Nephron (organoid): ENCODE results near the gene ATG14.
"Not testable (repeated sequence)": the region's sequence is repeated elsewhere in the genome, so short reads cannot be mapped to it uniquely, and the experiment has no call there.

ENCODE experiments used
- H3K27ac Mint-ChIP-seq, 3 experiments: 2 replicates each; pipeline ENCODE4 v1.8.0; 2020; ENCODE audit warnings: mixed read lengths in 3 of 3, mild to moderate bottlenecking in 2 of 3, moderate library complexity in 1 of 3
- H3K27me3 Mint-ChIP-seq: 2 replicates; pipeline ENCODE4 v1.8.0; 2021; ENCODE audit warnings: low read depth, mild to moderate bottlenecking, moderate library complexity, mixed read lengths
- H3K36me3 Mint-ChIP-seq: 2 replicates; pipeline ENCODE4 v1.8.0; 2020; ENCODE audit warnings: low read depth, mixed read lengths
- H3K4me1 Mint-ChIP-seq: 2 replicates; pipeline ENCODE4 v1.8.0; 2020; ENCODE audit warnings: mixed read lengths
- H3K4me3 Mint-ChIP-seq, 3 experiments: 2 replicates each; pipeline ENCODE4 v1.8.0; 2020; ENCODE audit warnings: mild to moderate bottlenecking in 3 of 3, mixed read lengths in 3 of 3, moderate library complexity in 2 of 3
- H3K9me3 Mint-ChIP-seq: 2 replicates; pipeline ENCODE4 v1.8.0; 2020; ENCODE audit warnings: mixed read lengths
- TF ChIP-seq, protein P1 (sequence below), 3 experiments: fragments of 200-600 bp; sonication (generic); IDR thresholded peaks; one replicate each; pipeline ENCODE4 v1.5.0; 2021; ENCODE audit warnings: antibody characterized with exemption in 3 of 3; ENCODE audit not compliant: unreplicated experiment in 3 of 3

Gene ATG14

DNA sequence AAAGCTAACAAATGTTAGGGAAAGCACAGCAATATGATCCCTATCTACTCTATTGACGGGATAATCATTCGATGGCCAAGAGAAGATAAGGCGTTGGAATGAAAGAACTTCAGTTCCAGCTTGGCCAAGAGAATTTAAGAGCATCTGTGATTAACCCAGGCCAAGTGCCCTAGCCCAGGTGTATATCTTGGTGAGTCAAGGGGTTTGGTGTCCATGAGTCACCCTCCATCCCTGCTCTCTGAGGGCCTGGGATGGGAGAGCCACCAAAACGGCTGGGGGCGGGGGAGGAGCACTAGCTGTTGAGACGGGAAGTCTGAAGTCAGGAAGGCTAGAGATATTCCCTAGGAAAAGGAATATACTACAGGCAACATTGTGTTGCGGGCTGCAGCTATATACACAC is 15.8 kb upstream of the ATG14 start:
- TF ChIP-seq, protein P1, sequence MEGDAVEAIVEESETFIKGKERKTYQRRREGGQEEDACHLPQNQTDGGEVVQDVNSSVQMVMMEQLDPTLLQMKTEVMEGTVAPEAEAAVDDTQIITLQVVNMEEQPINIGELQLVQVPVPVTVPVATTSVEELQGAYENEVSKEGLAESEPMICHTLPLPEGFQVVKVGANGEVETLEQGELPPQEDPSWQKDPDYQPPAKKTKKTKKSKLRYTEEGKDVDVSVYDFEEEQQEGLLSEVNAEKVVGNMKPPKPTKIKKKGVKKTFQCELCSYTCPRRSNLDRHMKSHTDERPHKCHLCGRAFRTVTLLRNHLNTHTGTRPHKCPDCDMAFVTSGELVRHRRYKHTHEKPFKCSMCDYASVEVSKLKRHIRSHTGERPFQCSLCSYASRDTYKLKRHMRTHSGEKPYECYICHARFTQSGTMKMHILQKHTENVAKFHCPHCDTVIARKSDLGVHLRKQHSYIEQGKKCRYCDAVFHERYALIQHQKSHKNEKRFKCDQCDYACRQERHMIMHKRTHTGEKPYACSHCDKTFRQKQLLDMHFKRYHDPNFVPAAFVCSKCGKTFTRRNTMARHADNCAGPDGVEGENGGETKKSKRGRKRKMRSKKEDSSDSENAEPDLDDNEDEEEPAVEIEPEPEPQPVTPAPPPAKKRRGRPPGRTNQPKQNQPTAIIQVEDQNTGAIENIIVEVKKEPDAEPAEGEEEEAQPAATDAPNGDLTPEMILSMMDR (IDR thresholded peaks at IDR 0.05; ENCODE audit: unreplicated experiment in 3 of 3), result no peak
- no peaks in the 10 kb centered on the region for H3K9me3 Mint-ChIP-seq

DNA sequence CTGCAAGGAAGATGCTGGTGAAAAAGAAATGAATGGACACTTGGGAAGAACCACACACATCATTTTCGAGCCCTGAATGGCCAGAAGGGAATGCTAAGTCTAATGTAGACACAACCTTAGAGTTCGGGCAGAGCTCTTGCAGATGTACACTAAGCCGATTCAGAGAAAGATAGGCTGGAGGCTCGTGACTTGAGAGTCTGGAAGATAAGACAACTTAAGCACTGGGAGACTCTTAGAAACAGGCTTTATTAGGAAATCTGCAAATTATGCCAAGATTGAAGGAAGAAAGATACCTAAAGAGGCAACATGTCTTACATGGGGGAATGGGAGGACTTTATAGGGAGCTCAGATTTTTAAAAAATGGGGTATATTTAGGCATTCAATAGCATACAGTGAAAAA is 15.3 kb upstream of the ATG14 start:
- TF ChIP-seq, protein P1 (IDR thresholded peaks at IDR 0.05; ENCODE audit: unreplicated experiment in 3 of 3), result no peak
- Mint-ChIP-seq H3K27me3 (peaks cover 6% of the 10 kb centered on the region), H3K36me3 (no peaks in the 10 kb centered on the region), H3K4me3 (no peak overlapping the region), H3K9me3 (no peaks in the 10 kb centered on the region), H3K27ac (no peak overlapping the region), H3K4me1 (peaks cover 7% of the 10 kb centered on the region)

More for the DNA sequence above, 15.8 kb upstream of the ATG14 start:
- Mint-ChIP-seq H3K27ac (no peak overlapping the region), H3K36me3 (no peaks in the 10 kb centered on the region), H3K4me1 (peaks cover 7% of the 10 kb centered on the region), H3K4me3 (no peak overlapping the region), H3K27me3 (peaks cover 6% of the 10 kb centered on the region)

DNA sequence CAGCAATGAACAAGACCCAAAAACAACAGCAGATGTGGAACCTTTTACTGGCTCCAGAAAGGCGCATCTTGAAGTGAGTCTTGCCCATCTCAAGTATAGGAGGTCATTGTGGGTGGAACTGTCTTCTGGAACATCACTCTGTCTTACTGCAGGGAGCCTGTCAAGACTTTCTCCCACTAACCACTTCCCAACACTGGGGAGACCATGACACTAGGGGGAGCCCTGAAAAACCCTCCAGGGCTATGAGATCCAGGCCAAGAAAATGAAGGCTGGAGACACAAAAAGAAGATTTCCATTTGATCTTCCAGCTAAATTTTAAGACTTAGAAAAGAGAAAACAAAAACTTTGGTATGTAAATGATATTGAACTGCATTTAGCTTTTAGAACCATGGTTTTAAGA is 13.5 kb upstream of the ATG14 start:
- Mint-ChIP-seq H3K4me3 (no peak overlapping the region), H3K27me3 (peaks cover 6% of the 10 kb centered on the region), H3K27ac (no peak overlapping the region), H3K36me3 (no peaks in the 10 kb centered on the region), H3K9me3 (no peaks in the 10 kb centered on the region), H3K4me1 (peaks cover 7% of the 10 kb centered on the region)
- TF ChIP-seq, protein P1 (IDR thresholded peaks at IDR 0.05; ENCODE audit: unreplicated experiment in 3 of 3), result no peak

DNA sequence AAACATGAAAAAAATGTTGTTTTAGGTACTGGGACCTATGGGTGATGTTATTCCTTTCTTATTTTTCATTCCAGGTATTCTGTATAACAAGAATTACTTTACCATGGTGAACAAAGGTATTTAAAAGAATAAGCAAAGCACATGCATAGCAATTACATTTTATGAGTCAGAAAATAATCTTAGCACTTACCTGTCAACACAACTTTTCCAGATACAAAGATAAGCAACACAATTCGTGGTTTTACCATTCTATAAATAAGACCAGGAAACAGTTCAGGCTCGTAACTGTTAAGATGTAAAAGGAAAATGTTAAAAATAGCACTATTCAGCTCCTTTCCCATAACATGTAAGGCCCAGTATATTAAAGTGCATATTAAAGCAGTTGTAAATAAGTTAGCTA is 12.3 kb upstream of the ATG14 start:
- no peaks in the 10 kb centered on the region for H3K9me3 Mint-ChIP-seq
- TF ChIP-seq, protein P1 (IDR thresholded peaks at IDR 0.05; ENCODE audit: unreplicated experiment in 3 of 3), result no peak
- H3K36me3 Mint-ChIP-seq, result no peaks in the 10 kb centered on the region
- no peak overlapping the region for H3K27ac Mint-ChIP-seq
- H3K4me3 Mint-ChIP-seq, result no peak overlapping the region
- H3K27me3 Mint-ChIP-seq, result peaks cover 6% of the 10 kb centered on the region
- H3K4me1 Mint-ChIP-seq, result peaks cover 7% of the 10 kb centered on the region

DNA sequence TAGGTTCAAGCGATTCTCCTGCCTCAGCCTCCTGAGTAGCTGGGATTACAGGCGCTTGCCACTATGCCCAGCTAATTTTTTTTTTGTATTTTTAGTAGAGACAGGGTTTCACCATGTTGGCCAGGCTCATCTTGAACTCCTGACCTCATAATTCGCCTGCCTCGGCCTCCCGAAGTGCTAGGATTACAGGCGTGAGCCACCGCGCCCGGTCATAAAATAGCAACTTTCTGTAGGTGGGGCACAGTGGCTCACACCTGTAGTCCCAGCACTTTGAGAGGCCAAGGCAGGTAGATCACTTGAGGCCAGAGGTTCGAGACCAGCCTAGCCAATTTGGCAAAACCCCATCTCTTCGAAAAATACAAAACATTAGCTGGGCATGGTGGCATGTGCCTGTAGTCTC is 10.7 kb upstream of the ATG14 start:
- H3K4me3 Mint-ChIP-seq, H3K9me3 Mint-ChIP-seq, H3K36me3 Mint-ChIP-seq, H3K27me3 Mint-ChIP-seq, H3K4me1 Mint-ChIP-seq, H3K27ac Mint-ChIP-seq: not testable (repeated sequence)

DNA sequence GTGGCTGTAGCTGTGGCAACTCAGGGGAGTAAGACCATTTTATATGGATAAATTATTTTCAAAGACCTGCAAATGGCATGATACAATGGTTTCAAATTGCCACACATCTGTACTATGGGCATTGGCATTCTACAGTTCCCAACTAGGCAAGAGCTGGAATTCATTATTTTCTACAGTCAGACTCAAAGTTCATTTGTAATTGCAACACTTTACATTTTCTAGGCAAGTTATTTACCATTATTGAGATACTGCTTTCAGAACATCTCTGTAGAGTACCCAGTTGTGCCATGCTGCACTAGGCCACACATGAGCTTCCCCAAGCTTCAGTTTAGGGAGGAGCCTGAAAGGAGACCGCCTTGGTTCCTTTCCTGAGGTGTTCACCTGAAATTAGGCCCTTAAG is 8.0 kb upstream of the ATG14 start:
- no peaks in the 10 kb centered on the region for H3K9me3 Mint-ChIP-seq
- peaks cover 2% of the 10 kb centered on the region for H3K4me1 Mint-ChIP-seq
- no peaks in the 10 kb centered on the region for H3K36me3 Mint-ChIP-seq
- no peak overlapping the region for H3K27ac Mint-ChIP-seq
- TF ChIP-seq, protein P1 (IDR thresholded peaks at IDR 0.05; ENCODE audit: unreplicated experiment in 3 of 3), result no peak
- peaks cover 5% of the 10 kb centered on the region for H3K27me3 Mint-ChIP-seq
- H3K4me3 Mint-ChIP-seq, result no peak overlapping the region
